Measurements from ENCODE around the gene GIMAP5.

DNA sequence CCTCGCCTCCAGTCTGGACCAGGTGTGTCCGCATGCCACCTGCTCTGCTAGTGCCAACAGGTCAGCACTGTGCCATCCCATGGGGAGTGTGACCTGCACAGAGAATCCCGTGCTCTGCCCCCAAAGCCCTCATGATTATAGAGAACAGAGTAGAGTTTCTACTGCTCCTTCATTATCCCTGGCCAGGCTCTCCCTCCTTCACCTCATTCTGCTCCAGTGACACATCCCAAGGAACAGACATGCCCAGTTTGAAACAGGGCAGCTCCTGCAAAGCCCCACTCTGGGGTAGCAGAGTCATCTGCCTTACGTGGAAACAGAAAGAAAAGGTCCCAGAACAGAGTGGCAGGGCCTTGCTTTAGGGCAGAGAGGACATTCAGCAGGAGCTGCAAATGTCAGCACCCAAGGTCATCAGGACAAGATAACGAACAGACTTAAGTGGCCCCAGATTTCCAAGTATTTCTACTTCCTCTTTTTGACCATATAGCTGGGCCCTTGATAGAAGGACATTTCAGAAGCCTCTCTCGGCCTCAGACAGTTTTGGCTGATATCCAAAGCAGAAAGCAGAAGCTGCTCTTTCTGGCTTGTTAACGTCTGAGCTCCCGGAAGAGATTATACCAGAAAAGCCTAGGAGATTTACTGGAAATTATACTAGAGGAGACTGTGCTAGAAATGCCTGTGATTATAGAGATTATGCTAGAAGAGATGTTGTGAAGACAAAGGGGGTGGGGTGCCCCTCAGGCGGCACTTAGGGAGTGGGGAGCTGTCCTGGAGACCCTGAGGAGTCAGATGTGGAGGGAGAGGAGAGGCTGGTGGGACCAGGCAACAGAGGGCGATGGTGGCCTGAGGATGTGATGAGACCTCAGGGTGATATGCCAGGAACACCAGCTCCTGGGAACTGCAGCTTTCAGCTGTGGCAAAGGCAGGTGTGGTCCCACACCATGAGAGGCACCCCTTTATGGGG, 50.4 kb downstream of the GIMAP5 start:
- TF ChIP-seq XRCC4 (IDR thresholded peaks at IDR 0.05; ENCODE audit: extremely low read depth, insufficient read depth, insufficient read length) (no peak), MAFK (IDR thresholded peaks at IDR 0.05; ENCODE audit: low read length) (no peak), SIN3A (IDR thresholded peaks at IDR 0.05; ENCODE audit: borderline replicate concordance in 2 of 2, control insufficient read depth in 1 of 2, low read depth in 2 of 2, low read length in 2 of 2) (no peak), ZNF134 (CRISPR knock-in tag; conservative IDR thresholded peaks at IDR 0.05) (peak; percentile 67; the same call in 1 of the 2 replicates)
- TF ChIP-seq, protein P1, sequence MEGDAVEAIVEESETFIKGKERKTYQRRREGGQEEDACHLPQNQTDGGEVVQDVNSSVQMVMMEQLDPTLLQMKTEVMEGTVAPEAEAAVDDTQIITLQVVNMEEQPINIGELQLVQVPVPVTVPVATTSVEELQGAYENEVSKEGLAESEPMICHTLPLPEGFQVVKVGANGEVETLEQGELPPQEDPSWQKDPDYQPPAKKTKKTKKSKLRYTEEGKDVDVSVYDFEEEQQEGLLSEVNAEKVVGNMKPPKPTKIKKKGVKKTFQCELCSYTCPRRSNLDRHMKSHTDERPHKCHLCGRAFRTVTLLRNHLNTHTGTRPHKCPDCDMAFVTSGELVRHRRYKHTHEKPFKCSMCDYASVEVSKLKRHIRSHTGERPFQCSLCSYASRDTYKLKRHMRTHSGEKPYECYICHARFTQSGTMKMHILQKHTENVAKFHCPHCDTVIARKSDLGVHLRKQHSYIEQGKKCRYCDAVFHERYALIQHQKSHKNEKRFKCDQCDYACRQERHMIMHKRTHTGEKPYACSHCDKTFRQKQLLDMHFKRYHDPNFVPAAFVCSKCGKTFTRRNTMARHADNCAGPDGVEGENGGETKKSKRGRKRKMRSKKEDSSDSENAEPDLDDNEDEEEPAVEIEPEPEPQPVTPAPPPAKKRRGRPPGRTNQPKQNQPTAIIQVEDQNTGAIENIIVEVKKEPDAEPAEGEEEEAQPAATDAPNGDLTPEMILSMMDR (IDR thresholded peaks at IDR 0.05 in 2 of 3, conservative IDR thresholded peaks at IDR 0.05 in 1 of 3; ENCODE audit: insufficient read depth in 2 of 3, low read depth in 1 of 3, low read length in 3 of 3): no peak
- TF ChIP-seq, protein P2, sequence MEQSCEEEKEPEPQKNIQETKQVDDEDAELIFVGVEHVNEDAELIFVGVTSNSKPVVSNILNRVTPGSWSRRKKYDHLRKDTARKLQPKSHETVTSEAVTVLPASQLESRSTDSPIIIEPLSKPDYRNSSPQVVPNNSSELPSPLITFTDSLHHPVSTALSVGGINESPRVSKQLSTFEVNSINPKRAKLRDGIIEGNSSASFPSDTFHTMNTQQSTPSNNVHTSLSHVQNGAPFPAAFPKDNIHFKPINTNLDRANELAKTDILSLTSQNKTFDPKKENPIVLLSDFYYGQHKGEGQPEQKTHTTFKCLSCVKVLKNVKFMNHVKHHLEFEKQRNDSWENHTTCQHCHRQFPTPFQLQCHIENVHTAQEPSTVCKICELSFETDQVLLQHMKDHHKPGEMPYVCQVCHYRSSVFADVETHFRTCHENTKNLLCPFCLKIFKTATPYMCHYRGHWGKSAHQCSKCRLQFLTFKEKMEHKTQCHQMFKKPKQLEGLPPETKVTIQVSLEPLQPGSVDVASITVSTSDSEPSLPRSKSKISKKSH (CRISPR knock-in tag; IDR thresholded peaks at IDR 0.05): no peak

Data from K562 (cell line).